GM21367 (cell line): Measurements from ENCODE around the gene MAGI1.
"Not testable (repeated sequence)": the region's sequence is repeated elsewhere in the genome, so short reads cannot be mapped to it uniquely, and the experiment has no call there.

Experiments
- ATAC-seq: cut with Tn5 transposase; IDR thresholded peaks from one replicate; pipeline ENCODE4 v1.9.1; 2021; ENCODE audit not compliant: unreplicated experiment

MAGI1 gene

GRCh38 chr3:65880350-65880749, 158.4 kb downstream of the MAGI1 start:
- no peak for ATAC-seq

- ATAC-seq: no peak
Measured at GRCh38 chr3:65879372-65879771, 159.3 kb downstream of the MAGI1 start.

GRCh38 chr3:65878831-65879230, 159.9 kb downstream of the MAGI1 start:
- no peak for ATAC-seq

GRCh38 chr3:65877160-65877559, 161.6 kb downstream of the MAGI1 start:
- no peak for ATAC-seq

GRCh38 chr3:65876028-65876420, 162.7 kb downstream of the MAGI1 start:
- ATAC-seq: no peak

GRCh38 chr3:65875393-65876027, 163.2 kb downstream of the MAGI1 start:
- no peak for ATAC-seq

GRCh38 chr3:65873869-65874268, 164.8 kb downstream of the MAGI1 start:
- ATAC-seq: no peak

GRCh38 chr3:65873028-65873427, 165.7 kb downstream of the MAGI1 start:
- ATAC-seq: no peak

- ATAC-seq: no peak
Measured at GRCh38 chr3:65871305-65872141, 167.2 kb downstream of the MAGI1 start.

GRCh38 chr3:65869798-65870197, 168.9 kb downstream of the MAGI1 start:
- no peak for ATAC-seq

GRCh38 chr3:65867463-65868210, 171.1 kb downstream of the MAGI1 start:
- no peak for ATAC-seq

GRCh38 chr3:65864357-65864904, 174.3 kb downstream of the MAGI1 start:
- no peak for ATAC-seq

- no peak for ATAC-seq
Measured at GRCh38 chr3:65861718-65862117, 177.0 kb downstream of the MAGI1 start.

- not testable (repeated sequence) for ATAC-seq
Measured at GRCh38 chr3:65859612-65860011, 179.1 kb downstream of the MAGI1 start.

- no peak for ATAC-seq
Measured at GRCh38 chr3:65858749-65859148, 180.0 kb downstream of the MAGI1 start.

GRCh38 chr3:65857327-65857726, 181.4 kb downstream of the MAGI1 start:
- ATAC-seq: no peak

GRCh38 chr3:65856907-65857306, 181.8 kb downstream of the MAGI1 start:
- no peak for ATAC-seq

- no peak for ATAC-seq
Measured at GRCh38 chr3:65855370-65856100, 183.2 kb downstream of the MAGI1 start.

GRCh38 chr3:65854606-65855304, 184.0 kb downstream of the MAGI1 start:
- ATAC-seq: no peak

- ATAC-seq: no peak
Measured at GRCh38 chr3:65851827-65852226, 186.9 kb downstream of the MAGI1 start.
